ENCODE data around the gene PRSS21. TPM values are rescaled to one million over a fixed set of nuclear protein-coding genes. Genes with fewer than 3 reads are reported as not detected.
A peak's percentile ranks its signal among the peaks of the same experiment; 100 is the strongest.

Gene PRSS21
- total RNA-seq, 4 donors from 2014 or later: not detected

DNA sequence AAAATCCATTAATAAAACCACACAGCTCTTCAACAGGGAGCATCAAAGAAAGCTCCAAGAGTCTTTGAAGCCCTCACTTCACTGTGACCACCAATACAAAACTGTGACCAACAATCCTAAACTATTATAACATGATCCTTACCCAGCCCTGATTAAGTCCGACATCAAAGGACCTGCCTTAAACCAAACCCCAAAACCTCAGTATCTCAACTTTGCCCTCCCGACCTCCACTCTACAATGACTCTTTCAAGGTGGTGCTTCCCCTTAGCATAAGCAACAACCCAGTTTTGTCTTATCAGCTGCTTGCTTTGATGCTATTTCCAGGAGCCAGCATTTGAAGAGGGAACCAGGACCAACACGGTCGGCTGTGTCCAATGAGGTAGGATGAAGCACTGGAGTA lies 49.4 kb downstream of the PRSS21 start:
- Histone ChIP-seq H3K27ac (no peak overlapping the region), H3K4me1 (peaks cover 0 to 17% (median 3%) of the 10 kb centered on the region in 4 donors), H3K27me3 (peaks cover 0 to 7% of the 10 kb centered on the region in 2 donors), H3K9me3 (peaks cover 0 to under 1% (median 0%) of the 10 kb centered on the region in 4 donors), H3K4me3 (no peak overlapping the region), H3K36me3 (no peaks in the 10 kb centered on the region)
- TF ChIP-seq POLR2A (IDR thresholded peaks at IDR 0.05) (no peak), EP300 (IDR thresholded peaks at IDR 0.05) (no peak)
- TF ChIP-seq, protein P1, sequence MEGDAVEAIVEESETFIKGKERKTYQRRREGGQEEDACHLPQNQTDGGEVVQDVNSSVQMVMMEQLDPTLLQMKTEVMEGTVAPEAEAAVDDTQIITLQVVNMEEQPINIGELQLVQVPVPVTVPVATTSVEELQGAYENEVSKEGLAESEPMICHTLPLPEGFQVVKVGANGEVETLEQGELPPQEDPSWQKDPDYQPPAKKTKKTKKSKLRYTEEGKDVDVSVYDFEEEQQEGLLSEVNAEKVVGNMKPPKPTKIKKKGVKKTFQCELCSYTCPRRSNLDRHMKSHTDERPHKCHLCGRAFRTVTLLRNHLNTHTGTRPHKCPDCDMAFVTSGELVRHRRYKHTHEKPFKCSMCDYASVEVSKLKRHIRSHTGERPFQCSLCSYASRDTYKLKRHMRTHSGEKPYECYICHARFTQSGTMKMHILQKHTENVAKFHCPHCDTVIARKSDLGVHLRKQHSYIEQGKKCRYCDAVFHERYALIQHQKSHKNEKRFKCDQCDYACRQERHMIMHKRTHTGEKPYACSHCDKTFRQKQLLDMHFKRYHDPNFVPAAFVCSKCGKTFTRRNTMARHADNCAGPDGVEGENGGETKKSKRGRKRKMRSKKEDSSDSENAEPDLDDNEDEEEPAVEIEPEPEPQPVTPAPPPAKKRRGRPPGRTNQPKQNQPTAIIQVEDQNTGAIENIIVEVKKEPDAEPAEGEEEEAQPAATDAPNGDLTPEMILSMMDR (IDR thresholded peaks at IDR 0.05): no peak
- WGBS, 2 donors: 55 to 62% methylated on average over 4 of the region's 4 CpGs
- DNase-seq (ENCODE audit: low spot score in 2 of 2): no peak

DNA sequence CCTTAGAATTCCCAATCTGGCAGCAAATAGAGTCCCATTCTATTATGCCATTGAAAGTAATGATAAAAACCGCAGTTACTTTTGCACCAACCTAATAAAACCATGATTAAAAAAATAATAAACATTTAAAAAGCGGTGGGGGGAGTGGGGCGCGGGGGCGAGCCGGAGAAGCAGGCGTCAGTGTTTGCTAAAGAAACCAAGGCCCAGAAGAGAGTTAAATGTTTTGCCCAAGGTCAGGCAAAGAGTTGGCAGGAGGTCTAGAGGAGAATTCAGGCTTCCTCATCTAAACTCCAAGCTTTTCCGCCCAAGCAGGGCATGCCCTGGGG lies 50.6 kb downstream of the PRSS21 start:
- H3K27ac ChIP-seq: peak overlapping the region; percentile 65 to 96 (median 83)
- TF ChIP-seq, protein P1 (IDR thresholded peaks at IDR 0.05): no peak
- TF ChIP-seq POLR2A (IDR thresholded peaks at IDR 0.05): no peak
- TF ChIP-seq EP300 (IDR thresholded peaks at IDR 0.05): no peak
- peak overlapping the region; percentile 56 to 83 (median 60) for H3K4me3 ChIP-seq
- H3K9me3 ChIP-seq: no peaks in the 10 kb centered on the region
- no peak for DNase-seq (ENCODE audit: low spot score in 2 of 2)
- H3K27me3 ChIP-seq: peaks cover 0 to 7% of the 10 kb centered on the region in 2 donors
- WGBS, 2 donors: 29 to 38% methylated on average over 8 of the region's 8 CpGs
- no peaks in the 10 kb centered on the region for H3K36me3 ChIP-seq
- peaks cover 0 to 17% (median 3%) of the 10 kb centered on the region in 4 donors for H3K4me1 ChIP-seq

DNA sequence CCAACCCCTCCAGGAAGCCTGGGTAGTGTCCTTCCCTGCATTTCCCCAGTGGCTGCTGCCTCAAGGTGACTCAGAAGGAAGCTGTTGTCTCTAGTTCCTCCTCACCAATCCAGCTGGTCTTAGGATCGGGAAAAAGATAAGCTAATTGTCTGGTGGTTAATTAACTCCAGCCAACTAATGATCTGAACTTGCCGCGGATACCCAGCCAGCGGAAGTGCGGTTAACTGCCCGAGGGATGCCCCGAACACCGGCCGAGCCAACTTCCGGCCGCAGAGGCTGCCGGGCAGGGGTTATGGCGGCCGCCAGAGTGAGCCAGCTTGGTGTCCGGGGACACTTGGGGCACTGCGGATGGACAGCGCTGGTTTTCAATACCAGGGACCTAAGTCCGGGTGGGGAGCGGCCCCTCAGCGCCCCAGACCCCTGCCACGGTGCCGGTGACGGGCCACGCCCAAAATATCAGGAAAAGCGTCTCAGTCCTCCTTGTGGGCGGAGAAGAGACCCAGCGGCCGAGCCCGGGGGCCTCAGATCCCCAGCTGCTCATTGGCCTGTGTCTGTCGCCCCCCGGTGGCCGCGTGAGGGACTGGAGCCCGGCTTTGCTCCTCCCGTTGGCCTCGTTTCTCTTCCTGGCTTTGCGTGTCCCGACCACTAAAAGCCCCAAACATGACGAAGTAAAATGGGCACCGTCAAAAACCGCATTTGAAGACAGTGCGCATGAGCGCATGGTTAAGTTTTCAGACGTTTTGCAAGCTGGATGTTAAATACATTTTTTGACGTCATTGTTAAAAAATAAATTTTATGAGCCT lies 51.2 kb downstream of the PRSS21 start:
- 1% methylated on average over 34 to 42 of the region's 45 CpGs for WGBS, 2 donors

More for the DNA sequence above, 51.2 kb downstream of the PRSS21 start:
- Histone ChIP-seq H3K4me3 (peak overlapping the region; percentile 56 to 83 (median 60)), H3K27me3 (peaks cover 0 to 7% of the 10 kb centered on the region in 2 donors), H3K27ac (peak overlapping the region; percentile 65 to 96 (median 83)), H3K4me1 (peaks cover 0 to 17% (median 3%) of the 10 kb centered on the region in 4 donors), H3K36me3 (no peaks in the 10 kb centered on the region), H3K9me3 (no peaks in the 10 kb centered on the region)
- DNase-seq (ENCODE audit: low spot score in 2 of 2): peak; percentile 92 to 97
- TF ChIP-seq, protein P1 (IDR thresholded peaks at IDR 0.05): peak; percentile 92 to 99 (median 97)
- peak; percentile 41 to 87 for TF ChIP-seq EP300 (IDR thresholded peaks at IDR 0.05)
- peak in 1 of 2 donors; percentile 36 for TF ChIP-seq POLR2A (IDR thresholded peaks at IDR 0.05)

Small RNA genes lying within 50 kb of the gene (small RNA-seq; reads per million reads assigned to genes)
- not detected for gene SNORA3C

Other genes with a start within 250 kb of the PRSS21 start
- 10 to 100 TPM; 17.8 to 24.3 (median 21.2) TPM for gene KCTD5, start 134.7 kb upstream of the PRSS21 start, total RNA-seq
- 1 to 10 TPM; 1.3 to 4.2 (median 2.4) TPM for gene PRSS27, start 97.0 kb upstream of the PRSS21 start, total RNA-seq
- 1,000 to 10,000 TPM in 1 of 4 donors, 100 to 1,000 TPM in 3; 843 to 1,374 (median 886) TPM for gene SRRM2, start 64.6 kb upstream of the PRSS21 start, total RNA-seq
- 100 to 1,000 TPM; 293 to 759 (median 513) TPM for gene ELOB, start 40.0 kb upstream of the PRSS21 start, total RNA-seq
- gene PRSS33, start 29.7 kb upstream of the PRSS21 start, total RNA-seq: not detected
- gene PRSS41, start 18.8 kb upstream of the PRSS21 start, total RNA-seq: not detected
- not detected for gene ZG16B, start 13.1 kb downstream of the PRSS21 start, total RNA-seq
- gene PRSS22, start 40.9 kb downstream of the PRSS21 start, total RNA-seq: not detected
- 10 to 100 TPM; 66.2 to 76.8 (median 72.8) TPM for gene FLYWCH2, start 66.0 kb downstream of the PRSS21 start, total RNA-seq
- 10 to 100 TPM; 65.1 to 74.9 (median 68.7) TPM for gene FLYWCH1, start 94.7 kb downstream of the PRSS21 start, total RNA-seq
- not detected for gene KREMEN2, start 147.0 kb downstream of the PRSS21 start, total RNA-seq
- 10 to 100 TPM in 1 of 4 donors, 1 to 10 TPM in 3; 5.1 to 15.0 (median 7.9) TPM for gene PAQR4, start 152.1 kb downstream of the PRSS21 start, total RNA-seq
- 1 to 10 TPM in 2 of 4 donors, under 1 TPM in 2; 0.60 to 1.6 (median 1.1) TPM for gene PKMYT1, start 163.2 kb downstream of the PRSS21 start, total RNA-seq
- gene CLDN9, start 195.7 kb downstream of the PRSS21 start, total RNA-seq: under 1 TPM in 1 of 4 donors, not detected in 3; 0.30 TPM
- not detected for gene CLDN6, start 200.9 kb downstream of the PRSS21 start, total RNA-seq
- gene TNFRSF12A, start 203.1 kb downstream of the PRSS21 start, total RNA-seq: 10 to 100 TPM in 2 of 4 donors, 1 to 10 TPM in 2; 2.4 to 47.4 (median 11.5) TPM
- 10 to 100 TPM; 17.7 to 46.9 (median 38.5) TPM for gene HCFC1R1, start 206.7 kb downstream of the PRSS21 start, total RNA-seq
- gene THOC6, start 206.8 kb downstream of the PRSS21 start, total RNA-seq: 10 to 100 TPM; 12.2 to 28.5 (median 18.0) TPM
- not detected for gene BICDL2, start 219.7 kb downstream of the PRSS21 start, total RNA-seq
- under 1 TPM in 2 of 4 donors, not detected in 2; under 0.01 to 0.42 TPM for gene MMP25, start 229.3 kb downstream of the PRSS21 start, total RNA-seq
- gene IL32, start 248.4 kb downstream of the PRSS21 start, total RNA-seq: 10 to 100 TPM in 3 of 4 donors, 1 to 10 TPM in 1; 4.2 to 32.9 (median 21.7) TPM

Measured in tibial nerve (tissue), 4 donors.